EL (cell line): ENCODE measurements around the gene TLR6.

Source experiments
- DNase-seq: peaks from one replicate; pipeline ENCODE4 v3.0.0-alpha.2; 2016

The TLR6 gene

DNA sequence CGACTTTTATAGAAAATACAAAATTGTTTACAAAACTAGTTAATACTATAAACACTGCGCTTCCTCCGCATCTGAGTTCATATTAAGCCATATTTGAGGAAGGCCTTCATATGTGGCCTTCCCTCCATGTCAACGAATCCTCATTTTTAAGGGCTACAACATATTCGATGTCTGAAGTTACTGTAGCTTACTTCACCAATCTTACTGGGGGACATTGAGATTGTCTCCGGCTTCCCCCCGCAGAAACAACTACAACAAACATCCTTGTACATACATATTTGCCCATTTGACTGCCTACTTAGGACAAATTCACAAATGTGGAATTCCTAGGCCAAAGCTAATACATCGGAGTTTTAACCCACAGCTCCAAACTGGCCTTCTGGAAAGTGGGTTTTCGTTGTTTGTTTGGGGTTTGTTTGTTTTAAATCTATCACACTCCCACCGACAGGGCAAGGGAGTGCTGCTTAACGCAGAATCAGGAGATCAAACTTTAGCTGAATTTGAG, 10.4 kb upstream of the TLR6 start:
- no peak for DNase-seq

- no peak for DNase-seq
These were observed 8.8 kb upstream of the TLR6 start for GRCh38 chr4:38865445-38865844.

DNA sequence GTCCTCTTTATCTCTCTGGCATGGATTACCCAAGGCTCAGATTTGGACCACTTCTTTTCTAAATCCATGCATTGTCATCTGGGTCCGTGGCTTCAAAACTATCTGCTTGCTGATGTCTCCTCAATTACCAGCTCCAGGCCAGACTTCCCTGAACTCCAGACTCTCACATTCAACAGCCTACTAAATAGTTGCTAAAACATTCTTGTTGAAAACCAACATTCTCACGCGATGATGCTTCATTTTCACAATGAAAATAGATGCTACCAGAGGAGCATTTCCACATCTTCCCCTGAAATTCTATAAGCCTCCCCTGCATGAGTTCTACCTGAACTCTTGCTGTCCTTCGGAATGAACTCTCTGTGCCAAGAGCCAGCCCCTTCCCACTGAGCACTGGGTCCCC, 5.2 kb upstream of the TLR6 start:
- no peak for DNase-seq

GRCh38 chr4:38860788-38861424, 4.3 kb upstream of the TLR6 start:
- peak; percentile 43 for DNase-seq

DNA sequence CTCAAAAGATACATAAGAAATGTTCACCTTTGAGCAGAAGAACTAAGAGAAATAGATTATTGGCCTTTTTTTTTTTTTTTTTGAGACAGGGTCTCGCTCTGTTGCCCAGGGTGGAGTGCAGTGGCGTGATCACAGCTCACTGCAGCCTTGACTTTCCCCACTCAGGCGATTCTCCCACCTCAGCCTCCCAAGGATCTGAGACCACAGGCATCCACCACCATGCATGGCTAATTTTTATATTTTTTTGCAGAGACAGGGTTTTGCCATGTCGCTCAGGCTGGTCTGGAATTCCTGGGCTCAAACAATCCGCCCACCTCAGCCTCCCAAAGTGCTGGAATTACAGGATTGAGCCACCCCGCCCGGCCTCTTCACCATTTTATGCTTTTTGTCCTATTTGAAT, 2.9 kb upstream of the TLR6 start:
- no peak for DNase-seq

DNA sequence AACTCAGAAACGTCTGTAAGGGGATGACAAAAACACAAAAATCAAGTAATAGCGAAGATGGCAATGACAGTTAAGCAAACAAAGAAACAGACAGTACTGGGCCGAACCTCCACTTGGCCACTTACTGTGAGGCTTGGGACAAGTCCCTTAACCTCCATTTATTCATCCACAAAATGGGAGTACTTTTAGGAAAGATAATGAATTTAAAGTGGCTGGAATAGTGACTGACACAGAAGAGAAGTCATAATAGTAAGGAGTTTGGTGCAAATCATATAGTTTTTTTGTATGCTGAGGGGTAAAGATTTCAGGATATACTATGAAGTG, 1.4 kb upstream of the TLR6 start:
- DNase-seq, result no peak

- DNase-seq, result peak; percentile 88
These were observed 908 bp upstream of the TLR6 start for GRCh38 chr4:38857354-38858096.

GRCh38 chr4:38856046-38856445, 571 bp downstream of the TLR6 start:
- no peak for DNase-seq

DNA sequence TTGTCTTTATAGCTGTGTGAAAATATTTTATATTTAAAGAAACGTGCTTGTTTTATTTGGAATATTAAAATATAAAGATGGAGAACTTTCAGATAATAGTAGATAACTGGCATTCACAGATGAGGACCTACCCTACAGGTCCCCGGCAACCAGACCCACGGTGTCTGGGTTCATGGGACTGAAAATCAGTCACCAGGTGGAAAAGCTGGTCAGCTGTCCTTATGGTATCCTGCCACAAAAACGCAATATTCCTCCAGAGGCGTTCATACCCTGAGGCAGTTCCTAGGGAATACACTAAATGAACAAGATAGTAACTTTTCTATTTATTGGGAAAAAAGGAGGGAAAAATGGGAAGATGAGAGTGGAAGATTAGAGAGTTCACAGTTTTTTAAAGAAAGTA, 1.2 kb downstream of the TLR6 start:
- no peak for DNase-seq

DNA sequence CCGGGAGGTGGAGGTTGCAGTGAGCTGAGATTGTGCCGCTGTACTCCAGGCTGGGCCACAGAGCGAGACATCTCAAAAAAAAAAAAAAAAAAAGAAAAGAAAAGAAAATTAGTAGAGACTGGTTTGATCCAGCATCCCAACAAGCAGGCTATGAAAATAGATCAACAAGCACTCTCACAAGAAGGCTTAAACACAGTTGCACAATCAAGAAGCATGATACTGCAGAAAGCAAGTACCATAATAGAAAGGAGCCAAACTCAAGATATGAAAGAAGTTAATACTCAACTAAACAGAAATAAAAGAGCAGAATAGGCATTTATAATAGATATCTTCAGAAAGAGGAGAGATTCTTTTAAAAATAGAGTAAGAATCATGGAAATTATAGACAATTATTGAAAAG, 10.6 kb downstream of the TLR6 start:
- no peak for DNase-seq

DNA sequence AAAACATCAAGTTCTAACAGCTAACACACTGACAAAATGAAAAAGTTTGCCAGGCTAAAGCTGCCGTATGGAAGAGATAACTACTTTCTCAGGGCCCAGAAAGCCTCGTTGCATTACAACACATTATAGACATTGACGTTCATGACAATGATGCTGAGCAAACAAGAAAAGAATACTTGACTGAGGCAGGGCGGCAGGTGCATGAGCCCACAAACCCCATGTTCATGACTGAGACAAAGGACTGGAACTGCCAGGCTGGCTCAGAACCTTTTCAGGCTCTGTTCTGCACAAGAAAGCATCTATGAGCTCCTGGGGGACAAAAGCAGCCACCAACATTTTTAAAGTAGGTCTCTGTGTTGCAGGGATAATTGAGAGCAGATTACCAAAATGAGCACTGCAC, 13.6 kb downstream of the TLR6 start:
- no peak for DNase-seq

DNA sequence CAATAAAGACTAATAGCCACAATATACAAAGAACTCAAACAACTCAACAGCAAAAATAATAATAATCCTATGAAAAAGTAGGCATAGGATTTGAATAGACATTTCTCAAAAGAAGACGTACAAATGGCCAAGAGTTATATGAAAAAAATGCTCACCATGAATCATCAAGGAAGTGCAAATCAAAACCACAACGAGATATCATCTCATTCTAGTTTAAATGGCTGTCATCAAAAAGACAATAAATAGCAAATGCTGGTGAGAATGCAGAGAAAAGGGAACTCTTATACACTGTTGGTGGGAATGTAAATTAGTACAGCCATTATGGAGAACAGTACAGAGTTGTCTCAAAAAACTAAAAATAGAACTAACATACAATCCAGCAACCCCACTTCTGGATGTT, 18.8 kb downstream of the TLR6 start:
- peak; percentile 61 for DNase-seq

DNA sequence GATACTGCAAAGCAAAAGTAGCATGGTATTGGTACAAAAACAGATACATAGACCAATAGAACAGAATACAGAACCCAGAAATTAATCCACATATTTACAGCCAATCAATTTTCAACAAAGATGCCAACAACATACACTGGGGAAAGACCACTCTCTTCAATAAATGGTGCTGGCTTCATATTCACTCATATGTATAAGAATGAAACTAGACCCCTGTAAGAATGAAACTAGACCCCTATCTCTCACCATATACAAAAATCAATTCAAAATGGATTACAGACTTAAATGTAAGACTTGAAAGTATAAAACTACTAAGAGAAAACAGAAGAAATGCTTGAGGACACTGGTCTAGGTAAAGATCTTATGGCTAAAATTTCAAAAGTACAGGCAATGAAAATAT, 19.3 kb downstream of the TLR6 start:
- DNase-seq, result no peak

DNA sequence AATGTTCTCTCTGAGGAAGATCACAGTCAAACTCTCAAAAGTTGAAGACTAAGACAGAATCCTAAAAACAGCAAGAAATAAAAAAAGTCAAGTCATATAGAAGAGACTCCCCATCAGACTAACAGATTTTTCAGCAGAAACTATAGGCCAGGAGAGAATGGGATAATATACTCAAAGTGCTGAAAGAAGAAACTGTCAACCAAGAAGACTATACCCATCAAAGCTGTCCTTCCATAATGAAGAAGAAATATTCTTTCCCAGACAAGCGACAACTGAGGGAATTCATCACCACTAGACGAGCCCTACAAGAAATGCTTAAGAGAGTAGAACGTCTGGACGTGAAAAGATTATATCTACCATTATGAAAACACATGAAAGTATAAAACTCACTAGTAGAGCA, 22.0 kb downstream of the TLR6 start:
- DNase-seq, result no peak

- no peak for DNase-seq
These were observed 23.7 kb downstream of the TLR6 start for GRCh38 chr4:38832624-38833528.

DNA sequence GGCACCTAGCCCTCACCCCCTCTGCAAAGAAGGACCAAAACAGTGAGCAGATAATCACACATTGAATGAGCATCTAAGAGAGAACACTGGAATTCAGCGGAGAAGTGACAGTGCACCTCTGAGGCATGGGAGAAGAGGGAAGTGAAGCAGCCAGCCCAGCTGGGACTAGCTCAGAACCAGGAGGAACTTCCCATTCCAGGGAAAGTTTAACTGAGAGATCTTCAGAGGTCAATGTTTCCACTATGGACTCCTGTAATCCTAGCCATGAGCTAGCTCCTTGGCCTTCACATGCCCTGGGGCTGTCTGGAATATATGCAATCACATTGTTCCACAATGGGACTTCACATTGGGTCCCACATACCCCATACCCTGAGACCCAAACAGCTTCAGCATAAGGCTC, 24.4 kb downstream of the TLR6 start:
- DNase-seq, result no peak

DNA sequence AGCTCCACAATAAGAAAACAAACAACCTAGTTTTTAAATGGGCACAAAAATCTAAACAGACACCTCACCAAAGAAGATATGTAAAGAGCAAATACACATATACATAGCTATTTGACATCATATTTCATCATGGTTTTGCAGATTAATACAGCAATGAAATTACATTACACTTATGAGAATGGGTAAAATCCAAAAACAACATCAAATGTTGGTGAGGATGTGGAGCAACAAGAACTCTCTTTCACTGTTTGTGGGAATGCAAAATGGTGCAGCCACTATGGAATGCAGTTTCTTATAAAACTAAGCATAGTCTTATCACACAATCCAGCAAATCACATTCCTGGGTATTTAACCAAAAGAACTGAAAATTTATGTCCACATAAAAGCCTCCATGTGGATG, 25.0 kb downstream of the TLR6 start:
- DNase-seq, result peak; percentile 54

GRCh38 chr4:38829237-38829636, 27.4 kb downstream of the TLR6 start:
- no peak for DNase-seq

DNA sequence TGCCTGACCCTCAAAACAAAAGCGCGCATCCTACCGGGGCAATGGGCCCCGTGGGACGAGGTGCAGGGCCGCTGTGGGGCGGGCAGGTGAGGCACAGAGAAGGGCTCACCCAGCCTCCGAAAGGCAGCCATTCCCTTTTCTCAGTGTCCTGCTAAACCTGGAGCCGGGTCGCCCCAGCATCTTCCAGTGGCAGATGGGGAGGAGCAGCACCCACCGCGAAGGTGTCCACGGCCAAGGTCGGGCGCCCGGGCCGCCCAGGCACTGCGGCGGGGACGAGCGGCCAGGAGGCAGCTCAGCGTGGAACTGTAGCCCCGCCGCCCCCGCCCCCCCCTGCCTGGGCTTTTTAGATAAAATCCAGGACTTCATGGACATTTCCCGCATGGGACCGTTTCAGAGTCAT, 32.9 kb downstream of the TLR6 start:
- DNase-seq, result no peak

GRCh38 chr4:38822748-38823303, 33.8 kb downstream of the TLR6 start:
- no peak for DNase-seq

DNA sequence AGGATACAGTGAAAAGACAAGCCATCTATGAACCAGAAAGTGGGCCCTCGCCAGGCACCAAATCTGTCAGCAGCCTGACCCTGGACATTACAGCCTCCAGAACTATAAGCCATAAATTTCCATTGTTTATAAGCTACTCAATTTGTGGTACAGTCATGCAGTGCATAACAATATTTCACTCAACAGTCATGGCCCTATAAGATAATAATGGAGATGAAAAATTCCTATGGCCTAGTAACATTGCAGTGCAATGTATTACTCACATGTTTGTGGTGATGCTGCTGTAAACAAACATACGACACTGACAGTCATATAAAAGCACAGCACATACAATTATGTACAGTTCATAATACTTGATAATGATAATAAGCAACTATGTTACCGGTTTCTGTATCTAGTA, 34.9 kb downstream of the TLR6 start:
- DNase-seq, result no peak

- DNase-seq, result no peak
These were observed 36.1 kb downstream of the TLR6 start for GRCh38 chr4:38820329-38821061.

DNA sequence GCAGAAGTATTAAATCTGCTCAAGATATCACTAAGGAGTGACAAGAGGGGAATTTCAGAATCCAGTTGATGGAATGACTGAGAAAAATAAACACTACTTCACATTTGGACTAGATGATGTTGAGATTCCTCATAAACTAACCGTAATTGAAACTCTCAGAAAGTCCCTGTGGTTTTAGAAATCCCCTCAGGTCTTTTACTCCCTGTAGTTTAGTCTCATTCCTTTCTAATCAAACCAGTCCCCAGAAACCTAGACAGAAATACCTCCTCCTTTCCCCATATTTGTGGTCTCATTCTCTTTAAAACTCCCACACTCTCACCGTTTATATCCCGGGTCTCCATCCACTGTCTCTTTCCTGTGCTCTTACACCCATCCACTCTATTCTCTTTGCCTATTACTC, 37.0 kb downstream of the TLR6 start:
- DNase-seq, result peak; percentile 66
